Progenitor cell of endocrine pancreas (in vitro differentiated cells): ENCODE measurements around the gene ABL2. TPM values are rescaled to one million over a fixed set of nuclear protein-coding genes. Genes with fewer than 3 reads are reported as not detected.

Source experiments
- DNase-seq: peaks from one replicate; pipeline ENCODE4 v3.0.0; 2021; ENCODE audit warnings: low spot score; ENCODE audit not compliant: unreplicated experiment
- H3K27ac Mint-ChIP-seq: 2 replicates; pipeline ENCODE4 v1.8.0; 2021; ENCODE audit warnings: mild to moderate bottlenecking, moderate library complexity, mixed read lengths
- H3K27me3 Mint-ChIP-seq: 2 replicates; pipeline ENCODE4 v1.8.0; 2021; ENCODE audit warnings: mixed read lengths
- H3K36me3 Mint-ChIP-seq: 2 replicates; pipeline ENCODE4 v1.8.0; 2022; ENCODE audit warnings: mixed read lengths; ENCODE audit not compliant: insufficient read depth
- H3K4me1 Mint-ChIP-seq: 2 replicates; pipeline ENCODE4 v1.8.0; 2021; ENCODE audit warnings: low read depth, mixed read lengths
- H3K4me3 Mint-ChIP-seq: 2 replicates; pipeline ENCODE4 v1.8.0; 2021; ENCODE audit warnings: low read depth, mild to moderate bottlenecking, moderate library complexity, mixed read lengths
- H3K9me3 Mint-ChIP-seq: 2 replicates; pipeline ENCODE4 v1.8.0; 2021; ENCODE audit warnings: low read depth, mixed read lengths
- CTCF ChIP-seq: fragments of 200-600 bp; sonication (generic); IDR thresholded peaks from one replicate; pipeline ENCODE4 v1.5.0; 2021; ENCODE audit warnings: antibody characterized with exemption, mild to moderate bottlenecking; ENCODE audit not compliant: unreplicated experiment
- total RNA-seq: library from RNA; stranded (reverse); gene quantifications from 2 replicates; pipeline ENCODE4 v1.2.1, GENCODE V29; 2021

The ABL2 gene
- total RNA-seq, 1 donor from 2014 or later, result 23.7 TPM

GRCh38 chr1:179079113-179079761 lies 150.2 kb downstream of the ABL2 start:
- no peak for DNase-seq
- H3K4me3 Mint-ChIP-seq, result no peak overlapping the region

GRCh38 chr1:179077396-179077795 lies 152.1 kb downstream of the ABL2 start:
- Mint-ChIP-seq H3K4me1 (peaks cover 7% of the 10 kb centered on the region), H3K9me3 (no peaks in the 10 kb centered on the region), H3K27me3 (no peaks in the 10 kb centered on the region), H3K27ac (no peak overlapping the region), H3K4me3 (no peak overlapping the region), H3K36me3 (peaks cover 5% of the 10 kb centered on the region)
- DNase-seq, result no peak
- TF ChIP-seq CTCF, result no peak

More at GRCh38 chr1:179079113-179079761, 150.2 kb downstream of the ABL2 start:
- Mint-ChIP-seq H3K9me3 (no peaks in the 10 kb centered on the region), H3K27me3 (no peaks in the 10 kb centered on the region), H3K36me3 (no peaks in the 10 kb centered on the region), H3K27ac (no peak overlapping the region), H3K4me1 (peaks cover 10% of the 10 kb centered on the region)
- TF ChIP-seq CTCF, result peak; percentile 70

- no peak overlapping the region for H3K27ac Mint-ChIP-seq
- peaks cover 14% of the 10 kb centered on the region for H3K36me3 Mint-ChIP-seq
- no peaks in the 10 kb centered on the region for H3K27me3 Mint-ChIP-seq
- TF ChIP-seq CTCF, result no peak
- no peaks in the 10 kb centered on the region for H3K9me3 Mint-ChIP-seq
- DNase-seq, result no peak
- no peak overlapping the region for H3K4me3 Mint-ChIP-seq
- no peaks in the 10 kb centered on the region for H3K4me1 Mint-ChIP-seq
Observed at GRCh38 chr1:179066471-179066870, 163.0 kb downstream of the ABL2 start.

- no peak for TF ChIP-seq CTCF
- Mint-ChIP-seq H3K27ac (no peak overlapping the region), H3K4me3 (no peak overlapping the region), H3K36me3 (peaks cover 25% of the 10 kb centered on the region), H3K4me1 (peaks cover 3% of the 10 kb centered on the region), H3K9me3 (peaks cover 3% of the 10 kb centered on the region), H3K27me3 (no peaks in the 10 kb centered on the region)
- DNase-seq, result no peak
Observed at GRCh38 chr1:179061360-179062282, 167.9 kb downstream of the ABL2 start.
